Sigmoid colon (tissue), 4 donors: ENCODE results near the gene RDX.

Source experiments
- EP300 ChIP-seq, 4 donors: sonication (generic); formaldehyde crosslinking; IDR thresholded peaks; one replicate each; pipeline ENCODE4 v1.6.1; 2017; ENCODE audit warnings: antibody characterized with exemption in 4 of 4
- TF ChIP-seq, protein P1 (sequence below), 4 experiments: fragments of 450-650 bp in 3 of 4; fragments of 200-600 bp in 1 of 4; IDR thresholded peaks; one replicate each; pipeline ENCODE4 v1.5.1; 2016 to 2019; ENCODE audit warnings: antibody characterized with exemption in 4 of 4, mild to moderate bottlenecking in 3 of 4, moderate library complexity in 2 of 4

DNA sequence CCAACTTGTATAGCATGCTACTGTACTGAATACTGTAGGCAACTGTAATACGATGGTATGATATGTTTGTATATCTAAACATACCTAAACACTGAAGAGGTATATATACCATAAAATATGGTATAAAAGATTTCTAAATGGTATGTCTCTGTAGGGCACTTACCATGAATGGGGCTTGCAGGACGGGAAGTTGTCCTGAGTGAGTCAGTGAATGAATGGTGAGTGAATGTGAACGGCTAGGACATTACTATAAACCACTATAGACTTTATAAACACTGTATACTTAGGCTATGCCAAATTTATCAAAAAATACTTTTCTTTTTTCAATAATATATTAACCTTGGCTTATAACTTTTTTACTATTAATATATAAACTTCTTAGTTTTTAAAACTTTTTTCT lies 136.4 kb downstream of the RDX start:
- TF ChIP-seq EP300 (IDR thresholded peaks at IDR 0.05) = no peak
- TF ChIP-seq, protein P1, sequence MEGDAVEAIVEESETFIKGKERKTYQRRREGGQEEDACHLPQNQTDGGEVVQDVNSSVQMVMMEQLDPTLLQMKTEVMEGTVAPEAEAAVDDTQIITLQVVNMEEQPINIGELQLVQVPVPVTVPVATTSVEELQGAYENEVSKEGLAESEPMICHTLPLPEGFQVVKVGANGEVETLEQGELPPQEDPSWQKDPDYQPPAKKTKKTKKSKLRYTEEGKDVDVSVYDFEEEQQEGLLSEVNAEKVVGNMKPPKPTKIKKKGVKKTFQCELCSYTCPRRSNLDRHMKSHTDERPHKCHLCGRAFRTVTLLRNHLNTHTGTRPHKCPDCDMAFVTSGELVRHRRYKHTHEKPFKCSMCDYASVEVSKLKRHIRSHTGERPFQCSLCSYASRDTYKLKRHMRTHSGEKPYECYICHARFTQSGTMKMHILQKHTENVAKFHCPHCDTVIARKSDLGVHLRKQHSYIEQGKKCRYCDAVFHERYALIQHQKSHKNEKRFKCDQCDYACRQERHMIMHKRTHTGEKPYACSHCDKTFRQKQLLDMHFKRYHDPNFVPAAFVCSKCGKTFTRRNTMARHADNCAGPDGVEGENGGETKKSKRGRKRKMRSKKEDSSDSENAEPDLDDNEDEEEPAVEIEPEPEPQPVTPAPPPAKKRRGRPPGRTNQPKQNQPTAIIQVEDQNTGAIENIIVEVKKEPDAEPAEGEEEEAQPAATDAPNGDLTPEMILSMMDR (IDR thresholded peaks at IDR 0.05) = no peak
